Endometrial microvascular endothelial cells (primary cell): Measurements from ENCODE around the gene MTTP. TPM values are rescaled to one million over a fixed set of nuclear protein-coding genes. Genes with fewer than 3 reads are reported as not detected.

ENCODE experiments used
- in situ Hi-C: cut with HindIII; loops from 2 replicates; pipeline ENCODE4 v1.10.0; 2017; ENCODE audit warnings: low sequenced_read_pairs, low pct_unique_long_range_greater_than_20kb; ENCODE audit errors: inconsistent ontology term
- total RNA-seq: library from RNA; depleted of rRNA; stranded (reverse); fragments of >200 nt; gene quantifications from one replicate; pipeline ENCODE4 v1.2.3, GENCODE V29; 2015; ENCODE audit errors: inconsistent ontology term

MTTP gene
- total RNA-seq, 1 donor from 2014 or later, result not detected

- in situ Hi-C loops, result no loop called here
These were observed 12.7 kb downstream of the MTTP start for GRCh38 chr4:99587309-99587708.

- in situ Hi-C loops, result no loop called here
These were observed 13.2 kb downstream of the MTTP start for GRCh38 chr4:99587803-99588202.

- in situ Hi-C loops, result no loop called here
These were observed 17.1 kb downstream of the MTTP start for GRCh38 chr4:99591757-99592156.

- in situ Hi-C loops, result no loop called here
These were observed 19.4 kb downstream of the MTTP start for GRCh38 chr4:99593781-99594641.

- in situ Hi-C loops, result no loop called here
These were observed 20.2 kb downstream of the MTTP start for GRCh38 chr4:99594818-99595217.

- in situ Hi-C loops, result no loop called here
These were observed 32.1 kb downstream of the MTTP start for GRCh38 chr4:99606716-99607115.

- in situ Hi-C loops, result no loop called here
These were observed 33.8 kb downstream of the MTTP start for GRCh38 chr4:99608417-99608816.

- in situ Hi-C loops, result no loop called here
These were observed 36.1 kb downstream of the MTTP start for GRCh38 chr4:99610605-99611175.

- in situ Hi-C loops, result no loop called here
These were observed 37.7 kb downstream of the MTTP start for GRCh38 chr4:99612281-99612680.

- in situ Hi-C loops, result no loop called here
These were observed 38.1 kb downstream of the MTTP start for GRCh38 chr4:99612704-99613103.

- in situ Hi-C loops, result no loop called here
These were observed 39.9 kb downstream of the MTTP start for GRCh38 chr4:99614491-99614890.

- in situ Hi-C loops, result no loop called here
These were observed 40.7 kb downstream of the MTTP start for GRCh38 chr4:99615170-99615820.

GRCh38 chr4:99617374-99617773 lies 42.8 kb downstream of the MTTP start:
- in situ Hi-C loops, result no loop called here

- in situ Hi-C loops, result no loop called here
These were observed 47.7 kb downstream of the MTTP start for GRCh38 chr4:99622341-99622740.

- in situ Hi-C loops, result no loop called here
These were observed 49.6 kb downstream of the MTTP start for GRCh38 chr4:99624141-99624719.

GRCh38 chr4:99625369-99625768 lies 50.7 kb downstream of the MTTP start:
- in situ Hi-C loops, result no loop called here

- in situ Hi-C loops, result no loop called here
These were observed 53.4 kb downstream of the MTTP start for GRCh38 chr4:99628040-99628439.

GRCh38 chr4:99629962-99630554 lies 55.4 kb downstream of the MTTP start:
- in situ Hi-C loops, result no loop called here

- in situ Hi-C loops, result no loop called here
These were observed 56.3 kb downstream of the MTTP start for GRCh38 chr4:99630857-99631360.
